ENCODE data around the gene ACSL3.

DNA sequence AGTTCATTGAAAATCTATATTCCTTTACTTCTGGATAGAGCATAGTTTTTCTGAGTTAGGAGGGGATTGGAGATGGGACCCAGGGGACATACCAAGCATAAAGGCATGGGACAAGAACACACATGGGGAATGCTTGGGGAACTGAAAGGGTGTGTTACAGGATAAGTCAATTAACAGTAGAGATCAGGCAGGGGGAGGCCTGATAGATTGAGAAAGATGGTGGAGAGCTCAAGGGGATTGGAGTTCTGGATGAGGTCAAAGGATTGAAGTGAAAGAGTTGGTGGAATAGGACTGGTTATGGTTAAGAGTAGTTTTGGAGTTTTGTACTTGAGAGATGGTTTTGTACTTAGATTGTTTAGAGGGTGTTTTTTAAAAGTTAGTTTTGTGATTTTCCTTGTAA lies 16.1 kb downstream of the ACSL3 start:
- TF ChIP-seq, protein P1, sequence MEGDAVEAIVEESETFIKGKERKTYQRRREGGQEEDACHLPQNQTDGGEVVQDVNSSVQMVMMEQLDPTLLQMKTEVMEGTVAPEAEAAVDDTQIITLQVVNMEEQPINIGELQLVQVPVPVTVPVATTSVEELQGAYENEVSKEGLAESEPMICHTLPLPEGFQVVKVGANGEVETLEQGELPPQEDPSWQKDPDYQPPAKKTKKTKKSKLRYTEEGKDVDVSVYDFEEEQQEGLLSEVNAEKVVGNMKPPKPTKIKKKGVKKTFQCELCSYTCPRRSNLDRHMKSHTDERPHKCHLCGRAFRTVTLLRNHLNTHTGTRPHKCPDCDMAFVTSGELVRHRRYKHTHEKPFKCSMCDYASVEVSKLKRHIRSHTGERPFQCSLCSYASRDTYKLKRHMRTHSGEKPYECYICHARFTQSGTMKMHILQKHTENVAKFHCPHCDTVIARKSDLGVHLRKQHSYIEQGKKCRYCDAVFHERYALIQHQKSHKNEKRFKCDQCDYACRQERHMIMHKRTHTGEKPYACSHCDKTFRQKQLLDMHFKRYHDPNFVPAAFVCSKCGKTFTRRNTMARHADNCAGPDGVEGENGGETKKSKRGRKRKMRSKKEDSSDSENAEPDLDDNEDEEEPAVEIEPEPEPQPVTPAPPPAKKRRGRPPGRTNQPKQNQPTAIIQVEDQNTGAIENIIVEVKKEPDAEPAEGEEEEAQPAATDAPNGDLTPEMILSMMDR (IDR thresholded peaks at IDR 0.05), result no peak
- no peak for TF ChIP-seq EZH2 (IDR thresholded peaks at IDR 0.05)
